Measurements from ENCODE around the gene APRT. TPM values are rescaled to one million over a fixed set of nuclear protein-coding genes. Genes with fewer than 3 reads are reported as not detected.

The APRT gene
- total RNA-seq, 1 donor from 2014 or later = 116 TPM

DNA sequence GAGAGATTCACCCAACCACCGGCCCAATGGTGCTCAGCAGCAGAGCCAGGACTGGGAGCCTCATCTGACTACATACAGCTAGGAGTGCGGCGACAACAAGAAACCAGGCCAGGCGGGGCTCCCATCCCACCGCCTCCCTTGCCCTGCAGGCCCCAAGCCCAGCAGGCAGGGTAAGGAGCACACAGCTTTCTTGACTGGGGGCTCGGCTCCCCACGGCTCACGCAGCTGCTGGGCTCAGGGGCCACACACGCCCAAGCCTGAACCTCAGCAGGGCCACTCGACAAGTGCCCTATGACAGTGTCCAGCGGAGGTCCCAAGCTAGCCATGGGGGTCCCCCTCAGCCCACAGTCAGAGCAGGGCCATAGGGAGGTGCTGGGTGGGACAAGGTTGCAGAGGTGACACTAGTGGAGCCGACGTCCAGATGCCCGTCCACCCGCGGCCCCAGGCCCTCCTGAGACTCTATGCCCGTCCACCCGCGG is 40.4 kb downstream of the APRT start:
- no peaks in the 10 kb centered on the region for H3K4me1 Mint-ChIP-seq
- no peaks in the 10 kb centered on the region for H3K9me3 Mint-ChIP-seq
- H3K4me3 Mint-ChIP-seq = no peak overlapping the region

DNA sequence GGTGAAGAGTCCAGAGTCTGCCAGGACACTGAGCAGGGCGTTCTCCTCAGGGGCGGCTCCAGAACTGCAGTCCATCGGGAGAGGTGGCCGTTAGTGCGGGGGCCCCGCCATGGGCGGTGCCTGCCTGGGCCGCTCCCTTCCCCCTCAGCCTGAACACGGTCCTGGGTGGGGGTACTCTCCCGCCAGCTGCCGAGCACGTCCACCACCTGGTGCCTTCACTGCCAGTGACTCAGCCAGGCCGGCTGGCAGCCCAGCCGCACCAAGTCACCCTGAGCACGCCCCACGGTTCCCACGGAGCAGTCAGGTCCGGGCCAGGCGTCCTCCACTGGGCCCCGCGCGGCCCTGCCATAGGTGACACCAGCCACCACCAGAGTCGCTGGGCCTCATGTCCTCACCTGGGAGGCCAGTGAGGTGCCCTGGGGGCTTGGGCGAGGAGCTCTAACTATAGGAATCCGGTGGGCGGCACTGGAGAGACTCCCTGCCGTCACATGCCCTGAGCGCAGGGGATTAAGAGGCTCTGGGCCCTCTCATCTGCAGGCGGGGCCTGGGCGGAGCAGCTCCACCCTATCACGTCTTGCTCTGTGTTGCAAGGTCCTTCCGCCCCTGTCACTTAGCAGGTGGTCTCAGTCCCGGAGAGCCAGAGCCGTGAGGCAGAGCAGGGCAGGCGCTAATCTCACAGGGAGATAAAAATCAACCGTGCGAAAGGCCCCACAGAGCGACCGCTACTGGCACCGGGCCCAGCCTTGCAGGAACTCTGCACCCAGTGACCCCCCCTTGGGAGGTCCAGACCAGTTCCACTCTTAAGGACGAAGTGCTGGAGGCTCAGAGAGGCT is 41.1 kb downstream of the APRT start:
- TF ChIP-seq, protein P1, sequence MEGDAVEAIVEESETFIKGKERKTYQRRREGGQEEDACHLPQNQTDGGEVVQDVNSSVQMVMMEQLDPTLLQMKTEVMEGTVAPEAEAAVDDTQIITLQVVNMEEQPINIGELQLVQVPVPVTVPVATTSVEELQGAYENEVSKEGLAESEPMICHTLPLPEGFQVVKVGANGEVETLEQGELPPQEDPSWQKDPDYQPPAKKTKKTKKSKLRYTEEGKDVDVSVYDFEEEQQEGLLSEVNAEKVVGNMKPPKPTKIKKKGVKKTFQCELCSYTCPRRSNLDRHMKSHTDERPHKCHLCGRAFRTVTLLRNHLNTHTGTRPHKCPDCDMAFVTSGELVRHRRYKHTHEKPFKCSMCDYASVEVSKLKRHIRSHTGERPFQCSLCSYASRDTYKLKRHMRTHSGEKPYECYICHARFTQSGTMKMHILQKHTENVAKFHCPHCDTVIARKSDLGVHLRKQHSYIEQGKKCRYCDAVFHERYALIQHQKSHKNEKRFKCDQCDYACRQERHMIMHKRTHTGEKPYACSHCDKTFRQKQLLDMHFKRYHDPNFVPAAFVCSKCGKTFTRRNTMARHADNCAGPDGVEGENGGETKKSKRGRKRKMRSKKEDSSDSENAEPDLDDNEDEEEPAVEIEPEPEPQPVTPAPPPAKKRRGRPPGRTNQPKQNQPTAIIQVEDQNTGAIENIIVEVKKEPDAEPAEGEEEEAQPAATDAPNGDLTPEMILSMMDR (conservative IDR thresholded peaks at IDR 0.05) = no peak
- no peak overlapping the region for H3K4me3 Mint-ChIP-seq
- no peaks in the 10 kb centered on the region for H3K9me3 Mint-ChIP-seq
- no peaks in the 10 kb centered on the region for H3K27me3 Mint-ChIP-seq (ENCODE audit: low read depth)
- no peak for DNase-seq (ENCODE audit: low read depth, low spot score)
- no peaks in the 10 kb centered on the region for H3K36me3 Mint-ChIP-seq (ENCODE audit: low read depth)
- no peaks in the 10 kb centered on the region for H3K4me1 Mint-ChIP-seq
- H3K27ac Mint-ChIP-seq (ENCODE audit: unreplicated experiment) = no peak overlapping the region

More for the DNA sequence above, 40.4 kb downstream of the APRT start:
- TF ChIP-seq, protein P1 (conservative IDR thresholded peaks at IDR 0.05) = no peak
- no peaks in the 10 kb centered on the region for H3K27me3 Mint-ChIP-seq (ENCODE audit: low read depth)
- H3K27ac Mint-ChIP-seq (ENCODE audit: unreplicated experiment) = no peak overlapping the region
- no peak for DNase-seq (ENCODE audit: low read depth, low spot score)
- no peaks in the 10 kb centered on the region for H3K36me3 Mint-ChIP-seq (ENCODE audit: low read depth)

DNA sequence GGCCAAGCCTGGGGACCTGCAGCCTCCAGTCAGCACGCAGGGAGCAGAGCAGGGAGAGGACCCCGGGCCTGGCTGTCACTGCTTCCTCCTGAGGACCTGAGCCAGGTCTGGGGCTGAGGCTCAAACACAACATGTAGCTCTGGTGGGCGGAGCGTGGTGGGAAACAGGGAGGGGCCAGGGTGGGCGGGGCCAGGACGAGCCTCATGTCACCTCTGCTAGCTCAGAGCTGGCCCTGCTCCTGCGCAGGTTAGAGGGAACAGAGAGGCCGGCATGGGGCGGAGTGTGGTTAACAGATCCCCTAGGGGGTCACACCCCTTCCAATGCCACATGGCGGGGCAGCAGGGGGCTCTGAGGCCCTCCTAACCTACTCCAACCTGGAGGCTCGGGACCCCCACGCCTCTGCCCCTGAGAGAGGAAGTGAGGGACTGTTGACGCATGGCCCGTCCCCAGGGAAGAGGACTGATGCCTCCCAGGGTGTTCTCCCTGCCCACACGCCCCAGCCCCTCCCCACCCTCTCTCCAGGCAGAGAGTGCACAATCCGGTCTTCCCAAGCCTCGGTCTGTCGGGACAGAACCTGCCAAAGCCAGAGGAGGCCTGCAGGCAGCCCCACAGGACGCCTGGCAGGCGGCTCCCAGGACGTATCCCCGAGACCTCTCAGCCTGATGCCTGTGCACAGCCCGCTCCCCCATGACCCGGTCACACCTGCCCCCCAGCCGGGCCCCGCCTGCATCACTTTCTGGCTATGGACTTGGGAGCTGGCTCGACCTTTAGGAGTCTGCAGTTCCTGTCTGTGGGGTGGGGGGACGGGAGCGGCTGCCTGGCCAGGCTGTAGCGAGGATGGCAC is 41.9 kb downstream of the APRT start:
- DNase-seq (ENCODE audit: low read depth, low spot score) = no peak
- H3K4me1 Mint-ChIP-seq = no peaks in the 10 kb centered on the region
- H3K27ac Mint-ChIP-seq (ENCODE audit: unreplicated experiment) = no peak overlapping the region
- TF ChIP-seq, protein P1 (conservative IDR thresholded peaks at IDR 0.05) = no peak
- no peaks in the 10 kb centered on the region for H3K9me3 Mint-ChIP-seq
- no peaks in the 10 kb centered on the region for H3K27me3 Mint-ChIP-seq (ENCODE audit: low read depth)
- H3K36me3 Mint-ChIP-seq (ENCODE audit: low read depth) = no peaks in the 10 kb centered on the region
- H3K4me3 Mint-ChIP-seq = no peak overlapping the region

DNA sequence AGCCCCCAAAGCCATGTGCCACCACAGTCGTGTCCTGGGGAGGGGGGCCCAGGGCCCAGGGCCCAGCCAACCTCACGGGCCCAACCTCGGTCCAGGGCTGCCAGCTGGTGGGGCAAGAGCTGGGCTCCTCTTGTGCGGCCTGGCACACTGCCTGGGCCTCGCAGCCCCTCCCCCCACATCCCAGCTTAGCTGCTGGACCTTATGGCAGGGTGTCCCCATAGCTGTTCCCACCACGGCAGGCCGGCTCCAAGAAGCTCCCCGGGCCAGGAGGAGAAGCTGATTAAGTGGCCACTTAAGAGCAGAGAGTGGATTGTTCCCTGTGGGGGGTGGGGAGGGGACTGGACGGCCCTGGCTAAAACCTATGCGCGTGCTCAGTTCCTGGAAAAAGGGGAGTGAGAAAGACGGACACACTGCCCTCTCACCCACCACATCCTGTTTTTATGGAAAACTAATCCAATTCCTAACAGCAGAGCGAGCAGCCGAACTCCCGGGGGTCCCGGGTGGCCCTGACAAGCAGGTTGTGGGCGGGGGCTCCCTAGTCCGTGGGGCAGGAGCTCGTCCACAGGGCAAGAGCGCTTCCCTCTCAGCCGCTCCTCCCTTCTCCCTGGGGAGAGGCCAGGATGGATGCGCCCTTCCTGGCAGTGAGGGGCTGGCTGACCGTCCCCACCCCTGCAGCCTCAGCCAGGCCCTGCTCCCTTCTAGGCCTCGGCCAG is 43.5 kb downstream of the APRT start:
- no peak overlapping the region for H3K27ac Mint-ChIP-seq (ENCODE audit: unreplicated experiment)
- DNase-seq (ENCODE audit: low read depth, low spot score) = no peak
- no peaks in the 10 kb centered on the region for H3K36me3 Mint-ChIP-seq (ENCODE audit: low read depth)
- TF ChIP-seq, protein P1 (conservative IDR thresholded peaks at IDR 0.05) = no peak
- H3K9me3 Mint-ChIP-seq = no peaks in the 10 kb centered on the region
- no peak overlapping the region for H3K4me3 Mint-ChIP-seq
- no peaks in the 10 kb centered on the region for H3K27me3 Mint-ChIP-seq (ENCODE audit: low read depth)
- H3K4me1 Mint-ChIP-seq = peaks cover 7% of the 10 kb centered on the region

DNA sequence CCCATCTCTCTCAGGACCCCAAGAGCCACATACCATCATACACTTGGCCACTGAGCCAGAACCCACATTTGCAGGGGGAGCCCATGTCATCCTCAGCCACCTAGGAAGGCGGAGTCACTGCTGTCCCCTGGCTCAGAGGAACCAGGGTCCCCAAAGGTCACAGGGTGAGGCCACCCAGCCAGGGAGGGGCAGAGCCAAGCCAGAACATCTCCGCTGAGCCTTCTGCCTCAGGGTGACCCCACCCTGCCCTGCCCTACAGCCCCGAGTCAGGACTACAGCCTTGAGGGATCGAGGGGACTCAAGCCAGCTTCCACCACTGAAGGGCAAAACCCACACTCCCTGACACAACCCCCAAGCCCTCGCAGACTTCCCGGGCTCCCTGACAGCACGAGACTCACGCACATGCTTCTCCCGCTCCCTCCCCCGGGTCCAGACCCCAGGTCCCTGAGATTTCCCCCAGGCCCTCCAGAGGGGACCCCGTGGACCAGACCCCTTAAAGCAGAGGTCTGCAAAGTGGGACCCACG is 44.1 kb downstream of the APRT start:
- Mint-ChIP-seq H3K36me3 (ENCODE audit: low read depth) (no peaks in the 10 kb centered on the region), H3K27me3 (ENCODE audit: low read depth) (no peaks in the 10 kb centered on the region), H3K4me3 (no peak overlapping the region), H3K27ac (ENCODE audit: unreplicated experiment) (no peak overlapping the region), H3K9me3 (no peaks in the 10 kb centered on the region), H3K4me1 (peaks cover 8% of the 10 kb centered on the region)
- TF ChIP-seq, protein P1 (conservative IDR thresholded peaks at IDR 0.05) = no peak
- DNase-seq (ENCODE audit: low read depth, low spot score) = no peak

Data from neural crest cell (in vitro differentiated cells).